ENCODE data around the gene SURF1.
"Not testable (repeated sequence)": the region's sequence is repeated elsewhere in the genome, so short reads cannot be mapped to it uniquely, and the experiment has no call there.

The SURF1 gene

GRCh38 chr9:133321411-133321935 lies 34.8 kb downstream of the SURF1 start:
- DNase-seq (ENCODE audit: low read depth): no peak

- DNase-seq (ENCODE audit: low read depth): no peak
Measured at GRCh38 chr9:133320421-133320881, 35.8 kb downstream of the SURF1 start.

- DNase-seq (ENCODE audit: low read depth): not testable (repeated sequence)
Measured at GRCh38 chr9:133317551-133317950, 38.7 kb downstream of the SURF1 start.

GRCh38 chr9:133315997-133316396 lies 40.3 kb downstream of the SURF1 start:
- no peak for DNase-seq (ENCODE audit: low read depth)

- no peak for DNase-seq (ENCODE audit: low read depth)
Measured at GRCh38 chr9:133309608-133310007, 46.7 kb downstream of the SURF1 start.

- DNase-seq (ENCODE audit: low read depth): no peak
Measured at GRCh38 chr9:133307301-133307700, 49.0 kb downstream of the SURF1 start.

GRCh38 chr9:133306242-133307204 lies 49.8 kb downstream of the SURF1 start:
- DNase-seq (ENCODE audit: low read depth): no peak

- no peak for DNase-seq (ENCODE audit: low read depth)
Measured at GRCh38 chr9:133305731-133306130, 50.6 kb downstream of the SURF1 start.

- DNase-seq (ENCODE audit: low read depth): no peak
Measured at GRCh38 chr9:133304477-133305377, 51.6 kb downstream of the SURF1 start.

- no peak for DNase-seq (ENCODE audit: low read depth)
Measured at GRCh38 chr9:133304158-133304470, 52.2 kb downstream of the SURF1 start.

GRCh38 chr9:133303266-133304157 lies 52.8 kb downstream of the SURF1 start:
- DNase-seq (ENCODE audit: low read depth): no peak
